Epithelial cell of proximal tubule (primary cell): ENCODE measurements around the gene GPR12. TPM values are rescaled to one million over a fixed set of nuclear protein-coding genes. Genes with fewer than 3 reads are reported as not detected.

ENCODE experiments used
- DNase-seq: peaks from one replicate; pipeline ENCODE4 v3.0.0-alpha.2; 2011; ENCODE audit warnings: low read depth
- H3K4me3 ChIP-seq: 2 replicates; pipeline ENCODE4 v1.5.1; 2011; ENCODE audit warnings: low read depth, mild to moderate bottlenecking, low read length
- CTCF ChIP-seq: conservative IDR thresholded peaks from 2 replicates; pipeline ENCODE4 v1.5.1; 2012; ENCODE audit warnings: low read depth, mild to moderate bottlenecking, low read length
- total RNA-seq: library from RNA; depleted of rRNA; stranded (reverse); fragments of >200 nt; gene quantifications from 2 replicates; pipeline ENCODE4 v1.2.3, GENCODE V29; 2015

The GPR12 gene
- total RNA-seq, 1 donor from 2014 or later: not detected

- no peak overlapping the region for H3K4me3 ChIP-seq
- no peak for TF ChIP-seq CTCF
- no peak for DNase-seq
Observed at GRCh38 chr13:26784704-26785639, 24.4 kb upstream of the GPR12 start.

GRCh38 chr13:26780411-26780810, 19.8 kb upstream of the GPR12 start:
- no peak overlapping the region for H3K4me3 ChIP-seq
- no peak for DNase-seq
- TF ChIP-seq CTCF: no peak

GRCh38 chr13:26779321-26779720, 18.7 kb upstream of the GPR12 start:
- no peak for DNase-seq
- no peak for TF ChIP-seq CTCF
- no peak overlapping the region for H3K4me3 ChIP-seq

DNA sequence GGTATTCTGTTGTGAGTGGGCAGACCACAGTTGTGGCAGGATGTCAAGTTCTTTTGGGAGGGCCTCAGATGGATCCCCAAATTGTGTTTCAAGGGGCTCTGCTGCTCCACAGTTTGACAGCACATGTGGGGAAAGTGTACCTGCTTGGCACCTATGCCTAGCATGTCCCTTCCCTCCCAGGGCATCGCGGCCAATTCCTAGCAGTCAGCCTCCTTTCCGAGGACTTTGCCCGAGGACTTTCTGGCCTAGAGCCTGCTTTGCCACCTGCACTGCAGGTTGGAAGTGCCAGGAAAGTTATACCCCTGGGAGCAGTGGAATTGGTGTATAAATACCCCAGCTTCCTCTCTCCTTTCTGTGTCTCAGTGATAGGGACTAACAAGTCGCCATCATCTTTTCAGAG, 11.9 kb upstream of the GPR12 start:
- no peak for DNase-seq
- TF ChIP-seq CTCF: no peak
- no peak overlapping the region for H3K4me3 ChIP-seq

GRCh38 chr13:26771796-26772195, 11.2 kb upstream of the GPR12 start:
- TF ChIP-seq CTCF: no peak
- no peak overlapping the region for H3K4me3 ChIP-seq
- no peak for DNase-seq

DNA sequence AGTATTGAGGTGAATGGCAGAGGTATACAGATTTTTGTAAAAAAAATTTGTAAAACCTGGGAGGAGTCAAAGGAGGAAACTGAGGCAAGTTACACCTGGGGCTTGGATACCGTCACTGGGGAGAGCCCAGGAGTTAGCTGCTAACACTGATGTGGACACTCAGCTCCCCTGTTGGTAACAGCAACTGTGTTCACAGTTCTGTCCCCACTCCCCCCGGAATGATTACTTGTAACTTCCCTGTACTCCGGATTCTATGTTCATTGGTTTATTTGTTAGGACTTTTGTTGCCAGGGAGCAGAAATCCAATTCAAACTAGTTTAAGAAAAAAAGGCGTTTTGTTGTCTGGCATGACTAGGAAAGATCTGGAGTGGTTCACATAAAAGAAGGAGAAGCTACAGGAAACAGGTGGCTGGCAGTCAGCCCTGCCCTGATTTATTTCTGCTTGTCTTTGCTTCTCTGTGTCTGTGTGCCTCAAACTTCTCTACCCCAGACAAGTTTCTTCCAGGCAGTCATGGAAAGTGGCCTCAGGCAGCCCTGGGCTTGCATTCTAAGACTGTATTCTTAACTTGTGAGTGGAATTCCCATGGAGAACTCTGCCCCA, 2.3 kb upstream of the GPR12 start:
- H3K4me3 ChIP-seq: no peak overlapping the region
- no peak for TF ChIP-seq CTCF
- no peak for DNase-seq
